Activated CD4-positive, alpha-beta T cell treated with anti-CD3 and anti-CD28 coated beads, Interleukin-2, amount 50 U/mL, for 4 hours (primary cell): Measurements from ENCODE around the gene TMEM179.

Experiments used
- DNase-seq, 2 experiments: peaks; one replicate each; pipeline ENCODE4 v3.0.0-alpha.2; 2020

TMEM179 gene

DNA sequence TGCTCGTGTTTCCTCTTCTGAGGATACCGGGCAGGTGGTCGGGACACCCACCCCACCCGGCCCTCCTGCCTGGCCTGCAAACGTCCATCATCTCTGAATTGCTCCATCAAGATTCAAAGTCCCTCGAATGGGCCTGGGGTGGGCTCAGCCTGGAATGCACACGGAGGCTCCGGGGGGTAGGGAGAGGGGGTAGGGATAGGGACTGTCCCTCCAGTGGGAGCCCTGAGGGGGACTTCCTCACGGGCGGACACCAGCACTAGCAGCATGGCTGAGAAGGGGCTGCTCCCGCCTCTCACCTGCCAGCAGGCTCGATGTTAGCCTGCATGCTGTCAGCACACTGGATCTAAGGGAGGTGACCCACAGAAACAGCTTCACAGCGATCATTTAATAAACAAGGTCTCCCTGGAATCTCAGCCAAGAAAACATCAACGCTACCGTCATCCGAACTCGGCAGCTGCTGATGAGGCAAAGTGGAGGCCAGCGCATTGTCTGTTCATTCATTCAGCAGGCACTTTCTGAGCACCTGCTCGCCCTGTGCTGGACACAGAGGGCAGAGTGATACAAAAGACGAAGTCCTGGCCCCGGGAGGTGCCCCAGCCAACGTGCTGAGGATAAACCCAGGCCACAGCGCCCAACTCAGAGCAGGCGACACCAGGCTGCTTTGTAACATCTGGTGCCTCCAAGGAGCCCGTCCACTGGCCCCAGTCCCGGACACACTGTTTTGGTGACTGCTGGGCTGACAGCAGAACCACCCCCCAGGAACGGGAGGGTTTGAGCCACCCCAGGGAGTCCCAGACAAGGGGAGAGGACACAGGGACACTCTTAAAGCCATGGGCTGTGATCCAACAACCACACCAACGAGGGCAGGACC lies 6.3 kb downstream of the TMEM179 start:
- DNase-seq, result no peak

- no peak for DNase-seq
These were observed 7.0 kb downstream of the TMEM179 start for GRCh38 chr14:104597576-104597975.

DNA sequence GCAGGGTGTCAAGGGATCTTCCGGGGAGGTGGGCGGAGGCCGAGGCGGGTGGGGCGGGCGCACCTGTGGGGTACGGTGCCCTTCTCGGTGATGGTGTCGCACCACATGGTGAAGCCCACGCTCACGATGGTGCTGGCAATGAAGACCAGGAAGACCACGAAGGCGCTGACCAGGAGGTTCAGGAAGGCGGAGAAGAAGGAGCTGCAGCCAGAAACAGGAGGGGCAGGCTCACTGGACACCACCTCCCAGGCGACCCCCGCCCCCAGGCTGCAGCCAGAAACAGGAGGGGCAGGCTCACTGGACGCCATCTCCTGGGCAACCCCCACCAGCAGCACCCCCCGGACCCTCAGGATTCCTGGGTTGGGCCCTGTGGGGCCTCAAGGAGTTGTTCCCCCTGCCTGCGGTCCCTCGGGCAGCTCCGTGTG lies 7.6 kb downstream of the TMEM179 start:
- DNase-seq, result no peak

- no peak for DNase-seq
These were observed 8.1 kb downstream of the TMEM179 start for GRCh38 chr14:104596451-104596918.

GRCh38 chr14:104595911-104596450 lies 8.6 kb downstream of the TMEM179 start:
- no peak for DNase-seq

DNA sequence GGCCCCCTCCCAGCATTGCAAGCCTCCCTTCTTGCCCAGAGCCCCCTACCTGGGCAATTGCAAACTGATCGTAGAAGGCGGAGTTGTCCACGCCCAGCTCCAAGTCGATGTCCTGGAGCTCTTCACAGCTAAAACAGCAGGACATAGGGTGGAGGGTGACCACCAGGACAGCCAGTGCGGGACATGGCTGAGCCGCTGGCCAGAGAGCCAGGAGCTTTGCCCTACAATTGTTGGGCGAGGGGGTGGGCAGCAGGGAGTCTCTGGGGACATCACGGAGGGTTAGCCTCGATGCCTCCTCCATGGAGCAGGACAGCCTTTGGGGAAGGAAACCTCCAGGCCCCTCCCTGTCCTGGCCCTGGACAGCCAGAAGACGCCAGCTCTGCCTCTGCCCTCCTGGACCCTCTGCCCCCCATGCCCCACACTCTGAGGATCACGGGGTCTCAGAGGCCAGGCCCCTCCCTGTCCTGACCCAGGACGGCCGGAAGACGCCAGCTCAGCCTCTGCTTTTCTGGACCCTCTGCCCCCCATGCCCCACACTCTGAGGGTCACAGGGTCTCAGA lies 9.4 kb downstream of the TMEM179 start:
- no peak for DNase-seq

DNA sequence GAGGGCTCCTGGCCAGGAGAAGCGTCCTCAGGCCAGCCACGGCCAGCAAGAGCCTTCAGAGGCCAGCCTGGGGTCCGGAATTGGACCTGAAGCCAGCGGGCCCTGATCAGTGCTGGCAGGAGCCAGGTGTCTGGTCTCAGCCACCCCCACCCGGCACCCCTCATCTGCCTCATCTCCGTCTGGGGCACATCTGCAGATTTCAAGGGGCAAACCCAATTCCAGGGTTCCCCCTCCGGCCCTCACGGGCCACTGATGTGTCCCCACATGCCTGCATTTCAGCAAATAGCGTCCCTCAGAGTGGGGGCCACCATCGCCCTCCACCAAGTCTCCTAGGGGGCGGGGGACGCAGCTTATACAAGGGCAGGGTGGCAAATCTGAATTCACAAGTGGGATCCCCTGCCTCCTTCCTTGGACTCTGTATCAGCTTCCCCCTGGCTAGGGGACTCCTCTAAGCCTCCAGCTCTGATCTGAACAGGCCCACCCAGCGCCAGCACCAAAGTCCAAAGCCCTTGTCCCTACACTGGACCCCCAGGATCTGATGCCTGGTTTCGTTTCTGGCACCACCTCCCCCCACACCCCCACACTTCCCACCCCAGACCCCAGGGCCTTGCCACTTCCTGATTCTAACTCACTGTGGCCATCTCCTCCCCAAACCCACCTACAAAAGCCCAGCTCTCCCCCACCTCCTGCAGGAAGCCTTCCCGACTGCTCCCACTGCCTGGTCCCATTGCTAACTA lies 10.1 kb downstream of the TMEM179 start:
- no peak for DNase-seq

DNA sequence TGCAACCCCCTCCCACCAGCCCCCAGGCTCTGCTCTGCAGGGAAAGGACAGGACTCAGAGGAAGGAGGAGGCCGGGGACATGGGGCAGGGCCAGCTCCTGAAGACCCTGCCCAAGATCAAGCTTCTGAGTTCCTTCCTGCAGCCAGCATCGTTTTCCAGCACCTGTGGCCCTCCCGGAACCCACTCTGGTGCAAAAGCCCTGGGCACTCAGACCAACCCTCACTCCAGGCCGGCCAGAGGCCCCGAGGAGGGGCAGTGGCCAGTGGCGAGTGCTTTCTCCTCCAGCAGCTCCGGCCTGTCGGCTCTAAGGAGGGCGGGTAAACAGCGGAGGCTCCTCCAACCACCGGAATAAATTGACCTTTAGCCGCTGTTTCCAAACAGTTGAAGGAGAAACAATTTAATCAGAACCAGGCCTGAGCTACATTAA lies 10.8 kb downstream of the TMEM179 start:
- no peak for DNase-seq

DNA sequence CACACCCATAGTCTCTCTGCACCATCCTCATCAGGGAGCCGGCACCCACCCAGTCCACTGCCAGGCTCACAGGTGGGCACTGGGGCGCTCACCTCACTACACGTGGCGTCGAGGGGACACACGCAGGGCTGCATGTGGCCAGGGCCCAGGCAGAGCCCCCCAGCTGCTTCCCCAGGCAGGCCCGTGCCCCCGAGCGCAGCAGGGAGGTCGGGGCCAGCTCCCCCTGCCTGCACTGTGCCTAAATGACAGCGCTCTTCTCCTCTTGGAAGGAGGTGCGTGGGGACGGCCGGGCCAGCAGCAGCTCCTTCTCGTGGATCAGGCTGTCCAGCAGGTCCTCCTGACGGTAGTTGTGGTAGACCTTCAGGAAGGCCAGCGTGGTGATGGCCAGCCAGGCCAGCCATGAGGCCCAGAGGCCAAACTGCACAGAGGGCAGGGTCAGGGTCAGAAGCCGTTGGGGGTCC lies 11.3 kb downstream of the TMEM179 start:
- DNase-seq, result no peak

DNA sequence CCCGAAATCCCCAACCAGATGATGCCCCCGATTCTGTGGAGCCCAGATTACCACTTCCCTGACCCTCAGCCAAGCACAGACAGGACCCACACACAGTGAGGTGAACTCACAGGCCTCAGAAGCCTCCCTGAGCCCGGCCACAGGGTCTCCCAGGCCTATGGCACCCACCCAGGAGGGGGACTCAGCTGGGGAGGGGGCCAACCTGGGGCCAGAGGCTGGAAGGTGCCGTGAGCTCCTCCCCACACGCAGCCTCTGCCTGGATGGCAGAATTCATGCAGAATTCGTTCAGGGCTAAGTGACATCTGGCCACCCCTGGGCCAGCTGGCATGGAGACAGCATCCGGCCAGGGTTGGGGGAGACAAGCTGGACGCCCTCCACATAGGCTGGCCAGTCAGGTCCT lies 11.8 kb downstream of the TMEM179 start:
- no peak for DNase-seq

DNA sequence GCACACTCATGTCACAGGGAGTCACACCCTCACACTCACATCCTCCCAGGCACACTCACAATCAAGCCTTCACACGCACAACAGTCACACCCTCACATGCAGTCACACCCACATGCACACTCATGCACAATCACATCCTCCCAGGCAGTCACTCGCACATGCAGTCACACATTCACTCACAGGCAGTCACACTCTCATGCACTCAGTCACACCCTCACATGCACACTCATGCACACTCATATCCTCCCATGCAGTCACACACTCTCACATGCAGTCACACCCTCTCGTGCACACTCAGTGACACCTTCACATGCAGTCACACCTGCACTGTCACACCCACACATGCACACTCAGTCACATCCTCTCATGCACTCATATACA lies 12.3 kb downstream of the TMEM179 start:
- no peak for DNase-seq

GRCh38 chr14:104591506-104592291 lies 12.9 kb downstream of the TMEM179 start:
- no peak for DNase-seq

- DNase-seq, result no peak
These were observed 13.5 kb downstream of the TMEM179 start for GRCh38 chr14:104591031-104591430.

DNA sequence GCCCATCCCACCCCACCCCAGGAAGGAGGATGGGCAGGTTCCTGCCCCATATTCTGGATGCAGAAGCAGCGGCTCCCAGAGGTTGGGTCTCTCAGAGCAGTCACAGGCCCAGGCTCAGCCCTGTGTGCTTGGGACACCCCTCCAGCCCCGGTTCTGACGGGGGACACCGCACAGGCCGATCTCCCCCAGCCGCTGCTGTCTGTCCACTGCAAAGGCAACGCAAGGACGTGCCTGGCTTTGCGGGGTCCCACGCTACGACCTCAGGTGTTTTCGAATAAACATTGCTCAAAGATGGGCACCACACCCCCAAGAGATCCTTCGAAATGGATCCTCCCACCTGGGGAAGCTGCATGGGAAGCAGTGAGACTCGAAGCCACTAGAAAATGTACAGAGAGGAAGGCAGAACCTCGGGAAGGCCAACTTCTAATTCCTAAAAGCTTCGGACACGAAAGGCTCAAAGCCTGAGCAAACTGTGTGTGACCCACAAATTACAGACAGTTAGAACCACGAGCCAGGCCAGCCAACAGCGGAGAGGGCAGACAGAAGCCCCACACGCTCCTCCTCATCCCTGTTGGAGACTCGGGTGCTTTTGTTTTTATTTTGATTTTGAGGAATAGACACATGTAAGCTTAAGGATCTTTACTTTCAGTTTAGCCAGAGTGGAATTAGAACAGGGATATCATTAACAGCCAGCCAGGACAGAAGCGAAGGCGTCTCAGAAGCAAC lies 14.2 kb downstream of the TMEM179 start:
- no peak for DNase-seq

GRCh38 chr14:104589338-104590195 lies 15.0 kb downstream of the TMEM179 start:
- DNase-seq, result no peak

DNA sequence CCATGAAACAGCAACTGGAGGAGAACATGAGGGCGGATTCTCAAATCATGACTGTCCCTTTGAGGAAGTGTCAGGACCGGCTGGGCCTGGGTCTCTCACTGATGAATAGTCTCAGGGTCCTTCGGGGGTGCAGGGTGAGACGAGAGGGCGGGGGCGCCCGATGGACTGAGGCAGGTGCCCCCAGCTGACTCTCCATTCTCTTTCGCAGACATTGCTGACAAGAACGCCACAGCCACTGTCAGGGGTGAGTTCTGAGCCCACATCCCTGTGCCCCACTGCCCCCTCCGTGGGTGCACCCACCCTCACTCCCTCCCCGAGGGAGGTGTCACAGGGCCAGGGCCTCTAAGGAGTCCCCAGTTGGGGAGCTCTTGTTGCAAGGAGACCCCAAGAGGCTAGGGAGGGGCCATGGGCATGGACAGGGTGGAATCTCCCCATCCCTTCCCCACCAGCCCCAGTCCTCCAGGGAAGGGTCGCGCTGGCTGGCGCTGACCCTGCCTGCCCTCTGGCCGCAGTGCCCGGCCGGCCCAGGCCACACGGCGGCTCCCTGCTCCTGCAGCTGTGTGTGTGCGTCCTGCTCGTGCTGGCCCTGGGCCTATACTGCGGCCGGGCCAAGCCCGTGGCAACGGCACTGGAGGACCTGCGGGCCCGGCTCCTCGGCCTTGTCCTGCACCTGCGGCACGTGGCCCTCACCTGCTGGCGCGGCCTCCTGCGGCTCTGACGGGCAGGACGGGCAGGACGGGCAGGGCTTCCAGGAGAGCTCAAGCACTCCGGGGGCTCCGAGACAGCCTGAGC lies 16.3 kb downstream of the TMEM179 start:
- DNase-seq, result no peak

DNA sequence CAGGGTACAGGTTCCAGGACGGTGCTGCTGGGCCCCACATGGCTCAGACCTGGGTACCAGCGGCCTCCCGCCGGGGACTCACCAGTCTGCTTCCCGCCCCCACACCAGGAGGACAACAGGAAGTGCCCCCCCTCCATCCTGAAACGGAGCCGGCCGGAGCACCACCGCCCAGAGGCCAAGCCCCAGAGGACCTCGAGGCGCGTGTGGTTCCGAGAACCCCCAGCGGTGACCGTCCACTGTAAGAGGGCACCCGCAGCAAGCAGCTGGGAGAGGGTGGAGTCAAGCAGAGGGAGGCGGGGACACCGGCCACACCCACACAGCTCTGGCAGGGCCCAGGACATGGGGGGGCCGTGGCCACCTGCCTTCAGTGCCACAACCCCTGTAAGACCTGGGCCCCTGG lies 16.9 kb downstream of the TMEM179 start:
- DNase-seq, result no peak

- no peak for DNase-seq
These were observed 17.5 kb downstream of the TMEM179 start for GRCh38 chr14:104586832-104587620.
